GM23338 (cell line): ENCODE results near the gene RBBP8. TPM values are rescaled to one million over a fixed set of nuclear protein-coding genes. Genes with fewer than 3 reads are reported as not detected.

ENCODE experiments used
- ATAC-seq: fragments of 200-7000 bp; cut with Tn5 transposase; 3 replicates; pipeline ENCODE4 v1.9.1; 2020
- DNase-seq: peaks from one replicate; pipeline ENCODE4 v3.0.0-alpha.2; 2015; ENCODE audit warnings: low spot score
- H2AFZ ChIP-seq: fragments of 200-600 bp; sonication (generic); 2 replicates; pipeline ENCODE4 v1.8.0; 2016; ENCODE audit warnings: antibody characterized with exemption, mild to moderate bottlenecking, moderate library complexity
- H3F3A ChIP-seq: fragments of 200-600 bp; sonication (generic); replicated peaks from 2 replicates; pipeline ENCODE4 v1.8.0; 2017; ENCODE audit warnings: antibody characterized with exemption, mixed run types, low read depth
- H3K27ac ChIP-seq: fragments of 200-600 bp; sonication (generic); 2 replicates; pipeline ENCODE4 v1.6.1; 2016; ENCODE audit warnings: low read depth
- H3K27me3 ChIP-seq: fragments of 200-600 bp; sonication (generic); 2 replicates; pipeline ENCODE4 v1.8.0; 2016; ENCODE audit warnings: mild to moderate bottlenecking, mixed run types, moderate library complexity; ENCODE audit not compliant: insufficient read depth
- H3K36me3 ChIP-seq: fragments of 200-600 bp; sonication (generic); 2 replicates; pipeline ENCODE4 v1.8.0; 2016; ENCODE audit warnings: mild to moderate bottlenecking; ENCODE audit not compliant: insufficient read depth
- H3K4me1 ChIP-seq: fragments of 200-600 bp; sonication (generic); 2 replicates; pipeline ENCODE4 v1.8.0; 2016; ENCODE audit warnings: mild to moderate bottlenecking, moderate library complexity; ENCODE audit not compliant: insufficient read depth
- H3K4me2 ChIP-seq: fragments of 200-600 bp; sonication (generic); 2 replicates; pipeline ENCODE4 v1.7.1; 2017; ENCODE audit warnings: mixed run types
- H3K4me3 ChIP-seq: fragments of 200-600 bp; sonication (generic); 2 replicates; pipeline ENCODE4 v1.6.1; 2016; ENCODE audit warnings: mixed run types
- H3K79me2 ChIP-seq: fragments of 200-600 bp; sonication (generic); replicated peaks from 2 replicates; pipeline ENCODE4 v1.8.0; 2017; ENCODE audit warnings: mild to moderate bottlenecking; ENCODE audit not compliant: insufficient read depth
- H3K9me2 ChIP-seq: fragments of 200-600 bp; sonication (generic); 2 replicates; pipeline ENCODE4 v1.8.0; 2017; ENCODE audit not compliant: insufficient read depth
- H4K20me1 ChIP-seq: fragments of 200-600 bp; sonication (generic); replicated peaks from 2 replicates; pipeline ENCODE4 v1.8.0; 2017; ENCODE audit warnings: mild to moderate bottlenecking; ENCODE audit not compliant: insufficient read depth
- H3K27ac Mint-ChIP-seq: 2 replicates; pipeline ENCODE4 v1.8.0; 2020; ENCODE audit warnings: inconsistent platforms, mild to moderate bottlenecking, moderate library complexity, mixed read lengths
- H3K27me3 Mint-ChIP-seq: 3 replicates; pipeline ENCODE4 v1.8.0; 2022; ENCODE audit warnings: low read depth, mild to moderate bottlenecking, moderate library complexity, mixed read lengths, inconsistent platforms; ENCODE audit not compliant: insufficient read depth, poor library complexity
- H3K36me3 Mint-ChIP-seq: 3 replicates; pipeline ENCODE4 v1.8.0; 2021; ENCODE audit warnings: low read depth, mild to moderate bottlenecking, inconsistent platforms, moderate library complexity, mixed read lengths
- H3K4me1 Mint-ChIP-seq: 3 replicates; pipeline ENCODE4 v1.8.0; 2020; ENCODE audit warnings: mild to moderate bottlenecking, inconsistent platforms, mixed read lengths
- H3K4me3 Mint-ChIP-seq: 3 replicates; pipeline ENCODE4 v1.8.0; 2021; ENCODE audit warnings: moderate library complexity, mild to moderate bottlenecking, inconsistent platforms, mixed read lengths
- H3K9me3 Mint-ChIP-seq: 3 replicates; pipeline ENCODE4 v1.8.0; 2020; ENCODE audit warnings: moderate library complexity, mild to moderate bottlenecking, inconsistent platforms, mixed read lengths
- CREB1 ChIP-seq: fragments of 250-450 bp; sonication (Bioruptor Pico); IDR thresholded peaks from 2 replicates; pipeline ENCODE4 v1.5.0; 2020; ENCODE audit warnings: low read depth, mild to moderate bottlenecking, moderate library complexity
- CTCF ChIP-seq, 2 experiments: fragments of 200-600 bp in 1 of 2; sonication (generic) in 1 of 2; conservative IDR thresholded peaks; 2 replicates each; pipeline versions ENCODE4 v1.5.1 to v1.6.1; 2016 to 2017; ENCODE audit warnings: antibody characterized with exemption in 2 of 2, low read depth in 2 of 2, mild to moderate bottlenecking in 2 of 2, moderate library complexity in 1 of 2
- ETS1 ChIP-seq: IDR thresholded peaks from 2 replicates; pipeline ENCODE4 v1.6.1; 2016; ENCODE audit warnings: antibody characterized with exemption
- EZH2 ChIP-seq: fragments of 200-600 bp; sonication (generic); IDR thresholded peaks from one replicate; pipeline ENCODE4 v1.8.0; 2017; ENCODE audit warnings: antibody characterized with exemption, mild to moderate bottlenecking, low read depth; ENCODE audit not compliant: unreplicated experiment
- EZH2phosphoT487 ChIP-seq: fragments of 200-600 bp; sonication (generic); IDR thresholded peaks from one replicate; pipeline ENCODE4 v1.8.1; 2018; ENCODE audit warnings: antibody characterized with exemption; ENCODE audit not compliant: unreplicated experiment
- JUNB ChIP-seq: IDR thresholded peaks from one replicate; pipeline ENCODE4 v1.6.1; 2016; ENCODE audit warnings: antibody characterized with exemption; ENCODE audit not compliant: unreplicated experiment
- NANOG ChIP-seq: IDR thresholded peaks from 2 replicates; pipeline ENCODE4 v1.6.1; 2016; ENCODE audit warnings: antibody characterized with exemption, borderline replicate concordance
- POLR2AphosphoS5 ChIP-seq: IDR thresholded peaks from 2 replicates; pipeline ENCODE4 v1.6.1; 2016; ENCODE audit warnings: antibody characterized with exemption, low read depth
- REST ChIP-seq: IDR thresholded peaks from one replicate; pipeline ENCODE4 v1.6.1; 2018; ENCODE audit warnings: antibody characterized with exemption; ENCODE audit not compliant: unreplicated experiment
- STAT1 ChIP-seq: IDR thresholded peaks from one replicate; pipeline ENCODE4 v1.6.1; 2016; ENCODE audit warnings: antibody characterized with exemption; ENCODE audit not compliant: unreplicated experiment
- ZNF114 ChIP-seq: fragments of 250-450 bp; sonication (Bioruptor Pico); IDR thresholded peaks from 2 replicates; pipeline ENCODE4 v1.5.0; 2020; ENCODE audit warnings: mild to moderate bottlenecking, moderate library complexity
- ZNF331 ChIP-seq: fragments of 250-450 bp; sonication (Bioruptor Pico); IDR thresholded peaks from 2 replicates; pipeline ENCODE4 v1.5.0; 2020; ENCODE audit warnings: low read depth, mild to moderate bottlenecking, moderate library complexity
- ZNF462 ChIP-seq: fragments of 250-450 bp; sonication (Bioruptor Pico); IDR thresholded peaks from 2 replicates; pipeline ENCODE4 v1.5.0; 2020; ENCODE audit warnings: mild to moderate bottlenecking, moderate library complexity
- polyA plus RNA-seq: library from polyadenylated mRNA; unstranded; fragments of >200 nt; fragmentation: Nextera tagmentation; extraction: Ambion mirVana; gene quantifications from 2 replicates; pipeline ENCODE4 v1.2.1, GENCODE V29; 2016
- total RNA-seq: library from RNA; depleted of rRNA; stranded (reverse); fragments of >200 nt; shearing (Covaris generic); gene quantifications from 2 replicates; pipeline ENCODE4 v1.2.3, GENCODE V29; 2014

Gene RBBP8
- total and polyA plus RNA-seq, 2 experiments from 2014 or later, result 53.3 to 55.6 TPM

- H3K36me3 Mint-ChIP-seq, result peaks cover 7% of the 10 kb centered on the region
- H3K4me3 Mint-ChIP-seq, result no peak overlapping the region
- peaks cover 2% of the 10 kb centered on the region for H3K27me3 Mint-ChIP-seq
- no peak overlapping the region for H2AFZ ChIP-seq
- no peaks in the 10 kb centered on the region for H3F3A ChIP-seq
- no peak overlapping the region for H3K4me2 ChIP-seq
- DNase-seq (no peak), ATAC-seq (no peak)
- H3K79me2 ChIP-seq, result no peaks in the 10 kb centered on the region
- H3K27me3 ChIP-seq, result no peaks in the 10 kb centered on the region
- H3K4me3 ChIP-seq, result no peak overlapping the region
- peaks cover 15% of the 10 kb centered on the region for H3K9me3 Mint-ChIP-seq
- TF ChIP-seq ZNF462 (CRISPR knock-in tag) (no peak), NANOG (no peak), ZNF114 (CRISPR knock-in tag) (no peak), STAT1 (no peak), POLR2AphosphoS5 (no peak), CTCF (conservative IDR thresholded peaks at IDR 0.05; ENCODE audit: low read depth in 2 of 2) (no peak), REST (no peak), JUNB (no peak), EZH2 (no peak), CREB1 (no peak), ZNF331 (CRISPR knock-in tag) (no peak), ETS1 (no peak), EZH2phosphoT487 (no peak)
- no peaks in the 10 kb centered on the region for H3K4me1 ChIP-seq
- no peak overlapping the region for H3K27ac Mint-ChIP-seq
- H3K36me3 ChIP-seq, result no peaks in the 10 kb centered on the region
- H3K4me1 Mint-ChIP-seq, result peaks cover 5% of the 10 kb centered on the region
- no peak overlapping the region for H3K27ac ChIP-seq
- no peaks in the 10 kb centered on the region; the same call in 1 of the 2 replicates for H3K9me2 ChIP-seq
- no peaks in the 10 kb centered on the region for H4K20me1 ChIP-seq
Measured at GRCh38 chr18:22900558-22901238, 32.4 kb upstream of the RBBP8 start.
